ENCODE data around the gene CCDC106.

- TF ChIP-seq CTCF (conservative IDR thresholded peaks at IDR 0.05) (no peak), ZFX (IDR thresholded peaks at IDR 0.05) (no peak)
Observed at GRCh38 chr19:55677572-55678028, 29.6 kb downstream of the CCDC106 start.

Data from C4-2B (cell line).